Mucosa of gallbladder (tissue), 1 donor: Measurements from ENCODE around the gene GUCD1. TPM values are rescaled to one million over a fixed set of nuclear protein-coding genes. Genes with fewer than 3 reads are reported as not detected.

Experiments used
- DNase-seq: peaks from one replicate; pipeline ENCODE4 v3.0.0-alpha.2; 2020; ENCODE audit warnings: low spot score
- total RNA-seq: library from RNA; stranded (reverse); gene quantifications from one replicate; pipeline ENCODE4 v1.2.1, GENCODE V29; 2021
- donor health status: DM: no; HTN: no; CAD: no.

Gene GUCD1
- total RNA-seq, 1 donor from 2014 or later: 201 TPM

DNA sequence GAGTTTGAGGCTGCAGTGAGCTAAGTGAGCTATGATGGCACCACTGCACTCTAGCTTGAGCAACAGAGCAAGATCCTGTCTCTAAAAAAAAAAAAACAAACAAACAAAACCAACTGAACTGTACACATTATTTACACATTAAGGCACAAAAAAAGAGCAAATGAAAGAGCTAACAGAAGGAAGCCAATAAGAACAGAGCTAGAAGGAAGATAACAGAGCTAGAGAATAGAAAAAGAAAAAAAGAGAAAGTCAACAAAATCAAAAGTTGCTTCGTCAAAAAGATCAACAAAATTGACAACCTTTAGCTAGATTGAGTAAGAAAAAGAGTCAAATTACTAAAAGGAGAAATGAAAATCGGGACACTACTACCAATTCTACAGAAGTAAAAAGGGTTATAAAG, 25.0 kb downstream of the GUCD1 start:
- DNase-seq: no peak

- DNase-seq: no peak
Measured at GRCh38 chr22:24526191-24526590, 28.7 kb downstream of the GUCD1 start.

GRCh38 chr22:24525416-24526037, 29.4 kb downstream of the GUCD1 start:
- DNase-seq: peak; percentile 82

- DNase-seq: no peak
Measured at GRCh38 chr22:24523873-24524272, 31.1 kb downstream of the GUCD1 start.

DNA sequence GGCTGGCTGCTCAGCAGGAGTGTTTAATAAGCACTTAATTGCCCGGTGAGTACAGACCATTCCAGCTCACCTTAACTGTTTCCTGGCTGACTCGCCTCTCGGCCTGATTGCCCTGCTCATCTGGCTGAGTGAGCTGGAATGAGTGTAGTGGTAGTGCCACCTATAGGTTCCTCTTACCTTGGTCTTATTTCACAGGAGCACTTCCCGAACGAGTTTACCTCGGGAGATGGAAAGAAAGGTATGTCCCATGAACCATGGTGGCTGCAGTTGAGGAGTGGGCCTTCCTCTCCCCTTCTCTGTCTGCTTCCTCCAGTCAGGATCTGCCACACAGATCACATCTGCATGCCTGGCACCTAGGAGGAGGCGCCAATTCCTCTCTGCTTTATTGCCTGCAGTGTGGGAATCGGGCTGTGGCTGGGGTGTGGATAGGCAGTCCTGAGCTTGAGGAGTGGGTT, 33.1 kb downstream of the GUCD1 start:
- DNase-seq: peak; percentile 53

- DNase-seq: no peak
Measured at GRCh38 chr22:24519496-24519895, 35.4 kb downstream of the GUCD1 start.

DNA sequence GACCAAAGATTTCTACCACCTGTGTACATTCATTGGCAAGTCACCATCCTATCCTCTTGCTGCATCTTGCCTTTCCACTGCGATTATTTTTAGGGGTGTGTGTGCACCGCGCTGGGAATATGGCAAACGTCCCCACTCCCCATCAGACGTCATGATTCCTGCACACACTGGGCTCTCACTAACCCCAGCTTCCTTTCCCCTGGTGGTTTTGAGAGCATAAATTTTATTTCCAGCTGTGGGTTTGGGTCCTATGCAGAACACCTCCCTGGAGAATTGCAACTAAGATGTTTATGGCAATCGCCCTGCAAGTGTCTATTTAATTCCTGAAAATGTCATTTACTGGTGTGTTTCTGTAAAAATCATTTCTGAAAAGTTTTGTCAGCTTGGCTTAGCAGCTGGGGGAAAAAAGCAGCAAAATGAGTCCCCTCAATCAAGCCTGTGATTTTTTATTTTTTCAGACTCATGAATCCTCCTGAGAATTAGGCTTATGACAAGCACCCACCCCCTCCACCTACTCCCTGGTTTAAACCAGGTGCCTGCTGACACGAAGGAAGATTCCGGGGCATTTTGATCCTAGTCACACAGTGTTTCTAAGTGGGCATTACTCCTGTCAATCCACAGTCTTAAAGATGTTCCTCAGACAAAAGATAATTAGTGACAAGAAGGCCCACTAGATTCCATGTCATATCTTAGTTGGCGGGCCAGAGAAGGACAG, 36.0 kb downstream of the GUCD1 start:
- no peak for DNase-seq

DNA sequence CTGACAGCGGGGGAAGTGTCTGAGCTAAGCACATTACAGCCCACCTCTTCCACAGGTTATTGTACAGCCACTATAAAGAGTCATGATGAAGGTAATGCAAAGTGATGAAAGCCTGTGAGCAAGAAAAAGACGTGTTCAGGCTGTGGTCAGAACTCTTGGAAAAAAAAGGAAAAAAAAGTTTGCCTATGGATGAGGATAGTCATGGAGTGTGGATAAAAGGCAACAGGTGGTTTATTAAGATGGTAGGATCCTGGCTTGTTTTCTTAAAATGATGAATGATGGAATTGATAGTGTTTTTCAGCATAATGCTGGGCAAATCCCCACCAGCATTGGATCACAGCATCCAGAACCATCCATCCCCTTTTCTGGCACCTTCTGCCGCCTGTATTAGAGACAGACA, 36.7 kb downstream of the GUCD1 start:
- no peak for DNase-seq

DNA sequence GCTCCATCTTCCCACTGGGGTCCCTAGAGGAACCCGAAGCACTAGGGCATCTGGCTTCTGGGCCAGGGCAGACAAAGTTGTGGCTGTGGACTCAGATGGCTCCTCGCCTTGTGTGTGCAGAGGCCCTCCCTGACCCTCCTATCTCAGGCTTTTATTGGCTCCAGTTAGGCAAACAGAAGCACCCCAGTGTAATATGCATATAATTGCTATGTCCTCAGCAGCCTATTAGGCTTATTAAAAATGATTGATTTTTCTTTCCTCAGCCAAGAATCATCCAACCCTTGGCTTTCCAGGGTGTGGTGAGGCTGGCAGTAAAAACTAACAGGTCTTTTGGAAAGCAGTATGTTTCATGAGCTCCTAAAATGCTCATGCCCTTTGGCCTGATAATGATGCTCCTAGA, 37.5 kb downstream of the GUCD1 start:
- no peak for DNase-seq

DNA sequence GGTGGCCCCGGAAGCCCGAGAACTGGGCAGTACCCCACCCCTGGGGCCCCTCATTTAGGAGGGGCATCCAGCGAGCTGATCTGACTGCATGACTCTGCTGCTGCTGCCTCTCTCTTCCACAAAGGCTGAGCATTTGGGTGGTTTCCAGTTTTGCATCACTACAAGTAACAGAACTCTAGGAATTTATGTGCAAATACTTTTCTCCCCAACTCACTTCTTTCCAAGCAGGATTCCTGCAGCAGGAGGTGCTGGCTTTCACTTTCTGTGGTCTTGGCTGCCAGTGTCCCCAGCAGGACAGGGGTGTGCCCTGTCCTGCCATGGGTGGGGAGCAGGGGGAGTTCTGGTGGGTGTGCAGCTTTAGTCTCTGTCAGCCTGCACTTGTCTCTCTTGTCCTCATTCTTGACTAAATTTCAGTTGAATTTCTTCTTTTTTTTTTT, 38.6 kb downstream of the GUCD1 start:
- no peak for DNase-seq

DNA sequence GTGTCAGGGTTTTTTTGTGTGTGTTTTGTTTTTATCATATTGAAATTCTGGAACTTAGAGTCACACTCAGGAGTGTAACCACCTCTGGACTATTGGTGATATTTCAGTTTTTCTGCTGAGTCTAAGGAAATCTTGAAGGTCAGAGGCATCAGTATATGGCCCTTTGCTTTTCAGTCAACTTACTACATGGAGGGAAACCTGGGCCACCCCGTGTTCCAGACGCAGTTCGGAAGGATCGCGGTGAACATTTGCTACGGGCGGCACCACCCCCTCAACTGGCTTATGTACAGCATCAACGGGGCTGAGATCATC, 40.0 kb downstream of the GUCD1 start:
- no peak for DNase-seq

DNA sequence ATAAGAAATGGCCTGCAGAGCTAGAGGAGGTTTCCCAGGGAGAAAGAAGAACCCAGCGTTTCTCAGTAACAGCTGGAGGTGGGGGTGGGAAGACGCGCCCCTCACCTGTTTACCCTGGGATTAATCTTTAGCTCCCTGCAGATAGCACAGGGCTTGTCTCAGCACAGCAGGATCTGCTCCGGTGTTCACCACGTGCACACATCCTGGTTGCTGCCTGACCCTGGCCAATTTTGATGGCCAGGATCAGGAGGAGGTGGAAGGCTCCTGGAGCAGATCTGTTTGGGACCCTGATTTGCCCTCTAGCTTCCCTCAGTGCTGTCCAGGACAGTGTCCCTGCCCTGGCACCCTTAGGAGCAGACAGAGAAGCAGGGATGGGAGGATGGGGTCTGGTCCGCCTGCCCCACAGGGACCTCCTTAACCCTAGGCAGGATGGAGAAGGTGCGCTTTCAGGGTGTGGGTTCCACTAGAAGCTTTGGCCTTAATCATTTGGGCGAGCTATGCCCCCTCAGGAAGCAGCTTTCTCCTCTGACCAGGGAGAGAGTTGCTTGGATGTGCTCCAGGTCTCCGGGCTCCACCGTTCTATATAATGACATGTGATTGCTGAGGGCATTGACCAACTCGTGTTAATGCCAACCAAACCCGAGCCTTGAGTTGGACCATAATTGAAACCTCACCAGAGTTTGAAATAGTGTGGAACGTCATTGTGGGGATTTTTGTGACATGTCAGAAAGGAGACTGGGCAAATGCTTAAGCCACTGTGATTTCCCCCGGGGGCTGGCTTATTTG, 40.5 kb downstream of the GUCD1 start:
- peak; percentile 74 for DNase-seq

GRCh38 chr22:24513378-24514240, 41.3 kb downstream of the GUCD1 start:
- no peak for DNase-seq

- no peak for DNase-seq
Measured at GRCh38 chr22:24512043-24512442, 42.9 kb downstream of the GUCD1 start.

GRCh38 chr22:24510637-24511625, 44.0 kb downstream of the GUCD1 start:
- DNase-seq: no peak

- DNase-seq: no peak
Measured at GRCh38 chr22:24507716-24508115, 47.2 kb downstream of the GUCD1 start.

GRCh38 chr22:24506802-24507438, 48.0 kb downstream of the GUCD1 start:
- no peak for DNase-seq

- DNase-seq: no peak
Measured at GRCh38 chr22:24504956-24505736, 49.8 kb downstream of the GUCD1 start.

GRCh38 chr22:24504540-24504939, 50.4 kb downstream of the GUCD1 start:
- no peak for DNase-seq
